Measurements from ENCODE around the gene XRCC6.

DNA sequence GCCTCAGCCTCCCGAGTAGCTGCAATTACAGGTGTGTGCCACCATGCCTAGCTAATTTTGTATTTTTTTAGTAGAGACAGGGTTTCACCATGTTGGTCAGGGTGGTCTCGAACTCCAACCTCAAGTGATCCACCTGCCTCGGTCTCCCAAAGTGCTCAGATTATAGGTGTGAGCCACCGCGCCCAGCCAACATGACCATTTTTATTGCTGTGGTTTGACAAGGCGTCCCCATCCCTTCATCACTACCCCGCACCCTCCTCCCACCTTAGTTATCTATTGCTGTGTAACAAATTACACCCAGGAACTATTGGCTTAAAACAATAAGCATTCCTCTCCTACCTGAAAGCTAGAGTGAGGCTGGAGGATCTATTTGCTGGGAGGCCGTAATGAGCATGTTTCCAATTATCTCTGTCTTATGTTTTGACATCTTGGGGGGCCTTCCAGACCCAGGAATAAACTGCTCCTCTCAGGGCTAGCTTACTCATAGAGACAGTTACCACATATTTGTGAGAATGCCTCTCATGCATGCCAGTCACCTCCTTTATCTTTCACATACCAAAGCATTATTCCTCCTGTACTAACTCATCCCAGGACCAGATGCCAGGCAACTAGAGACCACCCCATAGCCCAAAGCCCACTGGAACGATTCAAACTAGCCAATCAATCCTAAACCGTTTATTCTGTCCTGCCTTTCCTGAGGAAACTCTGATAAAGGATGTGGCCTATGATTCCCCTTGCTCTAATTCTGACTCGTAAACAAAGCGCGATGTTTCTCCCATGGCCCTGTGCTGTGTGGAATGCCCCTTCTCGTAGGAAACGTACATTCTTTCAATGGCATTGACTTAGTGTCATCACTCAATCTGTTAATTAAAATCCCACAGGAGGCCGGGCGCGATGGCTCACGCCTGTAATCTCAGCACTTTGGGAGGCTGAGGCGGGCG, 48.1 kb downstream of the XRCC6 start:
- TF ChIP-seq, protein P1, sequence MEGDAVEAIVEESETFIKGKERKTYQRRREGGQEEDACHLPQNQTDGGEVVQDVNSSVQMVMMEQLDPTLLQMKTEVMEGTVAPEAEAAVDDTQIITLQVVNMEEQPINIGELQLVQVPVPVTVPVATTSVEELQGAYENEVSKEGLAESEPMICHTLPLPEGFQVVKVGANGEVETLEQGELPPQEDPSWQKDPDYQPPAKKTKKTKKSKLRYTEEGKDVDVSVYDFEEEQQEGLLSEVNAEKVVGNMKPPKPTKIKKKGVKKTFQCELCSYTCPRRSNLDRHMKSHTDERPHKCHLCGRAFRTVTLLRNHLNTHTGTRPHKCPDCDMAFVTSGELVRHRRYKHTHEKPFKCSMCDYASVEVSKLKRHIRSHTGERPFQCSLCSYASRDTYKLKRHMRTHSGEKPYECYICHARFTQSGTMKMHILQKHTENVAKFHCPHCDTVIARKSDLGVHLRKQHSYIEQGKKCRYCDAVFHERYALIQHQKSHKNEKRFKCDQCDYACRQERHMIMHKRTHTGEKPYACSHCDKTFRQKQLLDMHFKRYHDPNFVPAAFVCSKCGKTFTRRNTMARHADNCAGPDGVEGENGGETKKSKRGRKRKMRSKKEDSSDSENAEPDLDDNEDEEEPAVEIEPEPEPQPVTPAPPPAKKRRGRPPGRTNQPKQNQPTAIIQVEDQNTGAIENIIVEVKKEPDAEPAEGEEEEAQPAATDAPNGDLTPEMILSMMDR (IDR thresholded peaks at IDR 0.05) = no peak
- no peak for TF ChIP-seq POLR2A (IDR thresholded peaks at IDR 0.05)

All from prostate gland (tissue), 2 donors.